ENCODE measurements around the gene EIF1B. TPM values are rescaled to one million over a fixed set of nuclear protein-coding genes. Genes with fewer than 3 reads are reported as not detected.

The EIF1B gene
- total and polyA plus RNA-seq, 10 donors, result 45.8 to 82.9 (median 52.6) TPM

- intact Hi-C loops (cut with DNase I; ENCODE audit: low total_unique reads), result no loop called here
- WGBS, 5 donors, result 44 to 69% (median 50%) methylated on average over 1 of the region's 1 CpG
- H3K27me3 ChIP-seq (replicated peaks in 1 of 7), result no peaks in the 10 kb centered on the region
- peak overlapping the region in 1 of 8 donors; percentile 12 for H3K27ac ChIP-seq
- peaks cover 0 to 6% (median 0%) of the 10 kb centered on the region in 8 donors for H3K9me3 ChIP-seq
- peaks cover 0 to 39% (median 18%) of the 10 kb centered on the region in 6 donors for H3K4me1 ChIP-seq
- H3K4me3 ChIP-seq, result no peak overlapping the region
- no peak for DNase-seq
- TF ChIP-seq POLR2A (IDR thresholded peaks at IDR 0.05), result no peak
- TF ChIP-seq CTCF (IDR thresholded peaks at IDR 0.05 in 8 of 11, conservative IDR thresholded peaks at IDR 0.05 in 3 of 11), result no peak
- TF ChIP-seq POLR2AphosphoS5 (IDR thresholded peaks at IDR 0.05), result no peak
- peaks cover 0 to 26% (median 1%) of the 10 kb centered on the region in 6 donors for H3K36me3 ChIP-seq
Observed at GRCh38 chr3:40302784-40303183, 6.7 kb upstream of the EIF1B start.

GRCh38 chr3:40304352-40304751 lies 5.2 kb upstream of the EIF1B start:
- Histone ChIP-seq H3K27me3 (replicated peaks in 1 of 7) (no peaks in the 10 kb centered on the region), H3K36me3 (peaks cover 0 to 17% (median 0%) of the 10 kb centered on the region in 6 donors), H3K4me3 (no peak overlapping the region), H3K27ac (no peak overlapping the region), H3K9me3 (peaks cover 0 to 6% (median 0%) of the 10 kb centered on the region in 8 donors), H3K4me1 (peaks cover 4 to 46% (median 26%) of the 10 kb centered on the region in 6 donors)
- WGBS, 5 donors, result 75 to 96% (median 90%) methylated on average over 2 of the region's 2 CpGs
- TF ChIP-seq CTCF (IDR thresholded peaks at IDR 0.05 in 8 of 11, conservative IDR thresholded peaks at IDR 0.05 in 3 of 11), result no peak
- no peak for TF ChIP-seq POLR2A (IDR thresholded peaks at IDR 0.05)
- DNase-seq, result no peak
- intact Hi-C loops (cut with DNase I; ENCODE audit: low total_unique reads), result no loop called here

- Histone ChIP-seq H3K27me3 (replicated peaks in 1 of 7) (no peaks in the 10 kb centered on the region), H3K9me3 (peaks cover 0 to 6% (median 0%) of the 10 kb centered on the region in 8 donors), H3K4me3 (no peak overlapping the region), H3K4me1 (peaks cover 11 to 39% (median 23%) of the 10 kb centered on the region in 6 donors), H3K36me3 (peaks cover 0 to 6% (median 2%) of the 10 kb centered on the region in 6 donors), H3K27ac (no peak overlapping the region)
- DNase-seq, result no peak
- intact Hi-C loops (cut with DNase I; ENCODE audit: low total_unique reads), result no loop called here
- WGBS, 5 donors, result 91 to 96% (median 93%) methylated on average over 3 of the region's 3 CpGs
- TF ChIP-seq POLR2A (IDR thresholded peaks at IDR 0.05) (no peak), POLR2AphosphoS5 (IDR thresholded peaks at IDR 0.05) (no peak), CTCF (IDR thresholded peaks at IDR 0.05 in 8 of 11, conservative IDR thresholded peaks at IDR 0.05 in 3 of 11) (no peak)
Observed at GRCh38 chr3:40306336-40306735, 3.2 kb upstream of the EIF1B start.

DNA sequence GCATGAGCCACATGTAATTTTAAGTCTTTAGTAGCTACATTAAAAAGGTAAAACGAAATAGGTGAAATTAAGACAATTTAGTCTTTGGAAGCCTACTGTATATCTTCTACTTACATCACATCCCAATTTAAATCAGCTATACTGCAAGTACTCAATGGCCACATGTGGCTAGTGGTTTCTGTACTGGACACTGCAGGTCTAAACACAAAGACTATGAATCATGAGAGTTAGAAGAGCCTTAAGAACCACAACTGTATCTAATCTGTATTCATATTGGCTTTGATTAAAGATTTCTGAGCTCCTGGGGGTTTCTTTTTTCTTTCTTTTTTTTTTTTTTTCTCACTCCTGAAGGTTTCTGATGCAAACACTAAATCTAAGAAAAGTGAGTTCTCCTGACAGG lies 2.3 kb upstream of the EIF1B start:
- peaks cover 0 to 14% (median 9%) of the 10 kb centered on the region in 6 donors for H3K36me3 ChIP-seq
- H3K4me3 ChIP-seq, result no peak overlapping the region
- H3K4me1 ChIP-seq, result peaks cover 20 to 47% (median 31%) of the 10 kb centered on the region in 6 donors
- H3K27me3 ChIP-seq (replicated peaks in 1 of 7), result no peaks in the 10 kb centered on the region
- 86 to 93% (median 91%) methylated on average over 1 of the region's 1 CpG for WGBS, 5 donors
- TF ChIP-seq CTCF (IDR thresholded peaks at IDR 0.05 in 8 of 11, conservative IDR thresholded peaks at IDR 0.05 in 3 of 11) (no peak), POLR2A (IDR thresholded peaks at IDR 0.05) (no peak), POLR2AphosphoS5 (IDR thresholded peaks at IDR 0.05) (no peak)
- peaks cover 0 to under 1% (median 0%) of the 10 kb centered on the region in 8 donors for H3K9me3 ChIP-seq
- intact Hi-C loops (cut with DNase I; ENCODE audit: low total_unique reads), result no loop called here
- no peak for DNase-seq
- no peak overlapping the region for H3K27ac ChIP-seq

All from spleen (tissue), 11 donors.